SK-N-SH (cell line): ENCODE results near the gene CRLF1. TPM values are rescaled to one million over a fixed set of nuclear protein-coding genes. Genes with fewer than 3 reads are reported as not detected.

Experiments
- CTCF ChIA-PET: fragments of 300-600, 350-600 bp; formaldehyde crosslinking; extraction: SDS; loops from one replicate; lab custom pipeline; 2021; lab: Yijun Ruan, JAX
- POLR2A ChIA-PET: fragments of 350-600 bp; sonication (Branson Sonifier 250); formaldehyde crosslinking; extraction: SDS; loops from one replicate; lab custom pipeline; 2020; ENCODE audit warnings: antibody characterized with exemption, inconsistent platforms; lab: Yijun Ruan, JAX
- DNase-seq: peaks from one replicate; pipeline ENCODE4 v3.0.0; 2012
- H2AFZ ChIP-seq: fragments of 200-600 bp; sonication (generic); 2 replicates; pipeline ENCODE4 v1.8.1; 2016; ENCODE audit warnings: antibody characterized with exemption, mild to moderate bottlenecking, low read depth
- H3F3A ChIP-seq: fragments of 200-600 bp; sonication (generic); replicated peaks from 2 replicates; pipeline ENCODE3; 2016; ENCODE audit warnings: antibody characterized with exemption, mild to moderate bottlenecking; ENCODE audit not compliant: insufficient read depth
- H3K27ac ChIP-seq, 2 experiments: fragments of 200-500 bp in 1 of 2; fragments of 200-600 bp in 1 of 2; sonication (Bioruptor generic) in 1 of 2; sonication (generic), shearing (Covaris generic) in 1 of 2; 2 replicates each; pipeline versions ENCODE4 v1.5.1 to v1.6.1; 2014 to 2016; ENCODE audit warnings: low read depth in 2 of 2, inconsistent platforms in 1 of 2, low read length in 1 of 2, mild to moderate bottlenecking in 1 of 2, mixed read lengths in 1 of 2
- H3K27me3 ChIP-seq: fragments of 200-600 bp; sonication (generic), shearing (Covaris generic); 2 replicates; pipeline ENCODE4 v1.6.1; 2016; ENCODE audit warnings: mixed run types; ENCODE audit not compliant: insufficient read depth
- H3K36me3 ChIP-seq, 2 experiments: fragments of 200-500 bp in 1 of 2; fragments of 200-600 bp in 1 of 2; sonication (Bioruptor generic) in 1 of 2; sonication (generic) in 1 of 2; replicated peaks in 1 of 2; 2 replicates each; pipeline versions ENCODE3 to v1.5.1; 2014 to 2016; ENCODE audit warnings: low read length in 1 of 2, mild to moderate bottlenecking in 1 of 2; ENCODE audit not compliant: insufficient read depth in 2 of 2, control insufficient read depth in 1 of 2
- H3K4me1 ChIP-seq, 2 experiments: fragments of 200-500 bp in 1 of 2; fragments of 200-600 bp in 1 of 2; sonication (Bioruptor generic) in 1 of 2; sonication (generic), shearing (Covaris generic) in 1 of 2; 2 replicates each; pipeline versions ENCODE4 v1.5.1 to v1.6.1; 2014 to 2016; ENCODE audit warnings: low read depth in 1 of 2, low read length in 1 of 2, mixed run types in 1 of 2; ENCODE audit not compliant: insufficient read depth in 2 of 2, control insufficient read depth in 1 of 2
- H3K4me2 ChIP-seq: fragments of 200-600 bp; sonication (generic), shearing (Covaris generic); 2 replicates; pipeline ENCODE4 v1.6.1; 2017; ENCODE audit warnings: mixed run types
- H3K4me3 ChIP-seq, 2 experiments: fragments of 200-500 bp in 1 of 2; fragments of 200-600 bp in 1 of 2; sonication (Bioruptor generic) in 1 of 2; sonication (generic), shearing (Covaris generic) in 1 of 2; 2 replicates each; pipeline versions ENCODE4 v1.5.1 to v1.8.1; 2014 to 2016; ENCODE audit warnings: low read depth in 2 of 2, inconsistent platforms in 1 of 2, low read length in 1 of 2, mild to moderate bottlenecking in 1 of 2, mixed read lengths in 1 of 2, moderate library complexity in 1 of 2
- H3K79me2 ChIP-seq: fragments of 200-600 bp; sonication (generic); 2 replicates; pipeline ENCODE4 v1.8.1; 2017; ENCODE audit warnings: mild to moderate bottlenecking; ENCODE audit not compliant: insufficient read depth
- H3K9ac ChIP-seq: fragments of 200-600 bp; sonication (generic); 2 replicates; pipeline ENCODE4 v1.6.1; 2017; ENCODE audit warnings: mixed run types
- H3K9me2 ChIP-seq: fragments of 200-600 bp; sonication (generic); 2 replicates; pipeline ENCODE4 v1.6.1; 2017; ENCODE audit warnings: mixed run types
- H3K9me3 ChIP-seq: fragments of 200-600 bp; sonication (generic); 2 replicates; pipeline ENCODE4 v1.6.1; 2017; ENCODE audit warnings: mixed run types, mild to moderate bottlenecking, moderate library complexity
- H4K20me1 ChIP-seq: fragments of 200-600 bp; sonication (generic); 2 replicates; pipeline ENCODE4 v1.6.1; 2017; ENCODE audit warnings: mild to moderate bottlenecking, mixed run types; ENCODE audit not compliant: insufficient read depth
- EP300 ChIP-seq, 2 experiments: IDR thresholded peaks; 2 replicates each; pipeline versions ENCODE4 v1.4.0 to v1.6.1; 2012; ENCODE audit warnings: borderline replicate concordance in 1 of 2, low read depth in 1 of 2, low read length in 1 of 2
- FOSL2 ChIP-seq: IDR thresholded peaks from 2 replicates; pipeline ENCODE4 v1.4.0; 2012; ENCODE audit warnings: low read depth, mild to moderate bottlenecking, moderate library complexity, borderline replicate concordance
- FOXM1 ChIP-seq: IDR thresholded peaks from 2 replicates; pipeline ENCODE4 v1.4.0; 2012; ENCODE audit warnings: low read depth, mild to moderate bottlenecking
- GABPA ChIP-seq: IDR thresholded peaks from 2 replicates; pipeline ENCODE4 v1.4.0; 2012; ENCODE audit warnings: low read depth, mild to moderate bottlenecking
- NFIC ChIP-seq: IDR thresholded peaks from 2 replicates; pipeline ENCODE4 v1.4.0; 2012; ENCODE audit warnings: borderline replicate concordance
- NRF1 ChIP-seq: IDR thresholded peaks from 2 replicates; pipeline ENCODE4 v1.6.1; 2012; ENCODE audit warnings: low read depth, mild to moderate bottlenecking, low read length
- RAD21 ChIP-seq: IDR thresholded peaks from 2 replicates; pipeline ENCODE4 v1.6.1; 2012; ENCODE audit warnings: mild to moderate bottlenecking, low read length
- RXRA ChIP-seq: IDR thresholded peaks from 2 replicates; pipeline ENCODE4 v1.4.0; 2012; ENCODE audit warnings: low read depth, mild to moderate bottlenecking, borderline replicate concordance
- TCF12 ChIP-seq: IDR thresholded peaks from 2 replicates; pipeline ENCODE4 v1.4.0; 2012
- YY1 ChIP-seq: IDR thresholded peaks from 2 replicates; pipeline ENCODE4 v1.4.0; 2012; ENCODE audit warnings: low read depth, mild to moderate bottlenecking
- WGBS: methylation state at CpG from one replicate; pipeline ENCODE4 v1.1.6; 2017; ENCODE audit warnings: low lambda C conversion rate; 5-methylcytosine and 5-hydroxymethylcytosine counted together
- polyA plus RNA-seq, 3 experiments: library from polyadenylated mRNA; depleted of rRNA; stranded (reverse); fragments of >200 nt; gene quantifications; 2 replicates each; pipeline ENCODE4 v1.2.3, GENCODE V29; 2012
- TF ChIP-seq, protein P1 (sequence below): fragments of 150-350 bp; IDR thresholded peaks from 2 replicates; pipeline ENCODE4 v1.6.1; 2017; ENCODE audit warnings: antibody characterized with exemption, low read length, low read depth, borderline replicate concordance
- TF ChIP-seq, protein P2 (sequence below): fragments of 150-350 bp; IDR thresholded peaks from 2 replicates; pipeline ENCODE4 v1.6.1; 2016; ENCODE audit warnings: mild to moderate bottlenecking, low read depth, low read length
- TF ChIP-seq, protein P3 (sequence below): IDR thresholded peaks from 2 replicates; pipeline ENCODE4 v1.4.0; 2012; ENCODE audit warnings: low read depth, borderline replicate concordance
- TF ChIP-seq, protein P4 (sequence below): IDR thresholded peaks from 2 replicates; pipeline ENCODE4 v1.4.0; 2012; ENCODE audit warnings: low read depth, borderline replicate concordance
- TF ChIP-seq, protein P5 (sequence below): IDR thresholded peaks from 2 replicates; pipeline ENCODE4 v1.6.1; 2012; ENCODE audit warnings: mild to moderate bottlenecking, low read depth, low read length, moderate library complexity

CRLF1 gene
- polyA plus RNA-seq, 1 of the 3 experiments (the other 2 are of a cell fraction): 0.71 TPM

DNA sequence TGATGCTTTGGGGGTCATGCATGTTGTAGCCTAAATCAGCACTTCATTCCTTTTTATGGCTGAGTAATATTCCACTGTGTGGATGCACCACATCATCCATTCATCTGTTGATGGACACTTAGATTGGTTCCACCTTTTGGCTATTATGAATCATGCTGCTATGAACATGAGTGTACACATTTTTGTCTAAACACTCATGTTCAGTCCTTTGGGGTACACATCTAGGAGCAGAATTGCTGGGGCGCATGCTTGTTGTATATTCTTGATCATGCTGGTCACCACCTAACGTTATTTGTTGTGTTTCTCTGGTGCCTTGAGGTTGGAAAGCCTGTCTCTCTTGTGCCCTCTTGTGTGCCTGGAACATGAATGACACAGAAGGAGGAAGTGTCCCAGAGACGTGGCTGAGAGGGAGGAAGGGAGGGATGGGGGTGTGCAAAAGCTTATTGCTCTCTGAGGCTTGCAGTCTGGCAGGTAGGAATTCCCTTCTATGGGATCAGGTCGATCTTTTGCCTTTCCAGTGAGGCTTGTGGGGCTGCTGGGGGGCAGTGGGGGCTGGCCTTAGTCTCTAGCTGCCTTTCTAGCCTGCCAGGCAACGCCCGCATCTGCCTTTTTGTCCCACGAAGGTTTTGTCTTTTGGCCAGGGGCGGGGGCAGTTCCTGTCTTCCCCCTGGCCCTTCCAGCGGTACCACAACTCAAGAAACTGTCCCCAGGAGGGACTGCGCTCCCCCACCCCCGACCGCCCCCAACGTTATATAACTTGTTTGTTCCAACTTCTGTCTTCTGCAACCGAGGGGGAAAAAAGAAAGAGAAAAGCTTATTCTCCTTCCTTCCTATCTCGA, 37.8 kb upstream of the CRLF1 start (continued):
- TF ChIP-seq, protein P1, sequence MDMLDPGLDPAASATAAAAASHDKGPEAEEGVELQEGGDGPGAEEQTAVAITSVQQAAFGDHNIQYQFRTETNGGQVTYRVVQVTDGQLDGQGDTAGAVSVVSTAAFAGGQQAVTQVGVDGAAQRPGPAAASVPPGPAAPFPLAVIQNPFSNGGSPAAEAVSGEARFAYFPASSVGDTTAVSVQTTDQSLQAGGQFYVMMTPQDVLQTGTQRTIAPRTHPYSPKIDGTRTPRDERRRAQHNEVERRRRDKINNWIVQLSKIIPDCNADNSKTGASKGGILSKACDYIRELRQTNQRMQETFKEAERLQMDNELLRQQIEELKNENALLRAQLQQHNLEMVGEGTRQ: no peak
- no peak for TF ChIP-seq NFIC

DNA sequence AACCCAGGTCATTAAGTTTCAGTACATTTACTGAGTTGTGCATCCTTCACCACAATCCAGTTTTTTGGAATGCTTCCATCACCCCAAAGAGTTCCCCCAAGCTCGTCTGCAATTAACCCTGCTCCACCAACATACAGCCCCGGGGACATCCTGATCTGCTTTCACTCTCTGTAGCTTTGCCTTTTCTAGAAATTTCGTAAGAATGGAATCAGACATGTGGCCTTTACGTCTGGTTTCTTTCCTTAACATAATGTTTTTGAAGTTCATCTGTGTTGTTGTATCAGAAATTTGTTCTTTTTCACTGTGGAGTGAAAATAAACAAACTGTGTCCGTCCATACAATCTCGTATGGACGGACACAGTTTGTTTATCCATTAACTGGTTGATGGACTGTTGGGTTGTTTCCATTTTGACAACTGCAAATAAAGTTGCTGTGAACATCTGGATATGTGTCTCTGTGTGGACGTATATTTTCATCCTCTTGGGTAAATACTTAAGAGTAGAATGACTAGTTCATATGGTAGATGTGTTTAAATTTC, 33.2 kb upstream of the CRLF1 start:
- CTCF ChIA-PET: interaction anchor here (1.0 to 1.8 kb wide), 2 partner anchors 17 to 226 kb away, joined by 3 to 5 read pairs; no protein-coding TSS in a partner anchor
- Histone ChIP-seq H3K36me3 (no peaks in the 10 kb centered on the region), H4K20me1 (no peaks in the 10 kb centered on the region), H3K4me2 (no peak overlapping the region), H3K4me1 (peaks cover 0 to 15% of the 10 kb centered on the region in 2 experiments; a peak in 2 of 4 replicates), H2AFZ (no peak overlapping the region), H3F3A (peaks cover 4% of the 10 kb centered on the region), H3K27ac (no peak overlapping the region), H3K9me3 (no peaks in the 10 kb centered on the region), H3K4me3 (no peak overlapping the region), H3K9me2 (no peaks in the 10 kb centered on the region), H3K27me3 (no peaks in the 10 kb centered on the region), H3K79me2 (peaks cover 55% of the 10 kb centered on the region), H3K9ac (no peak overlapping the region)
- TF ChIP-seq FOSL2: no peak
- no peak for TF ChIP-seq YY1
- TF ChIP-seq, protein P2, sequence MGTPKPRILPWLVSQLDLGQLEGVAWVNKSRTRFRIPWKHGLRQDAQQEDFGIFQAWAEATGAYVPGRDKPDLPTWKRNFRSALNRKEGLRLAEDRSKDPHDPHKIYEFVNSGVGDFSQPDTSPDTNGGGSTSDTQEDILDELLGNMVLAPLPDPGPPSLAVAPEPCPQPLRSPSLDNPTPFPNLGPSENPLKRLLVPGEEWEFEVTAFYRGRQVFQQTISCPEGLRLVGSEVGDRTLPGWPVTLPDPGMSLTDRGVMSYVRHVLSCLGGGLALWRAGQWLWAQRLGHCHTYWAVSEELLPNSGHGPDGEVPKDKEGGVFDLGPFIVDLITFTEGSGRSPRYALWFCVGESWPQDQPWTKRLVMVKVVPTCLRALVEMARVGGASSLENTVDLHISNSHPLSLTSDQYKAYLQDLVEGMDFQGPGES: no peak
- no peak for TF ChIP-seq RAD21
- TF ChIP-seq FOXM1: no peak
- no peak for TF ChIP-seq RXRA
- TF ChIP-seq NFIC: no peak
- TF ChIP-seq, protein P3, sequence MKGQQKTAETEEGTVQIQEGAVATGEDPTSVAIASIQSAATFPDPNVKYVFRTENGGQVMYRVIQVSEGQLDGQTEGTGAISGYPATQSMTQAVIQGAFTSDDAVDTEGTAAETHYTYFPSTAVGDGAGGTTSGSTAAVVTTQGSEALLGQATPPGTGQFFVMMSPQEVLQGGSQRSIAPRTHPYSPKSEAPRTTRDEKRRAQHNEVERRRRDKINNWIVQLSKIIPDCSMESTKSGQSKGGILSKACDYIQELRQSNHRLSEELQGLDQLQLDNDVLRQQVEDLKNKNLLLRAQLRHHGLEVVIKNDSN: no peak
- TF ChIP-seq TCF12: no peak
- TF ChIP-seq, protein P4, sequence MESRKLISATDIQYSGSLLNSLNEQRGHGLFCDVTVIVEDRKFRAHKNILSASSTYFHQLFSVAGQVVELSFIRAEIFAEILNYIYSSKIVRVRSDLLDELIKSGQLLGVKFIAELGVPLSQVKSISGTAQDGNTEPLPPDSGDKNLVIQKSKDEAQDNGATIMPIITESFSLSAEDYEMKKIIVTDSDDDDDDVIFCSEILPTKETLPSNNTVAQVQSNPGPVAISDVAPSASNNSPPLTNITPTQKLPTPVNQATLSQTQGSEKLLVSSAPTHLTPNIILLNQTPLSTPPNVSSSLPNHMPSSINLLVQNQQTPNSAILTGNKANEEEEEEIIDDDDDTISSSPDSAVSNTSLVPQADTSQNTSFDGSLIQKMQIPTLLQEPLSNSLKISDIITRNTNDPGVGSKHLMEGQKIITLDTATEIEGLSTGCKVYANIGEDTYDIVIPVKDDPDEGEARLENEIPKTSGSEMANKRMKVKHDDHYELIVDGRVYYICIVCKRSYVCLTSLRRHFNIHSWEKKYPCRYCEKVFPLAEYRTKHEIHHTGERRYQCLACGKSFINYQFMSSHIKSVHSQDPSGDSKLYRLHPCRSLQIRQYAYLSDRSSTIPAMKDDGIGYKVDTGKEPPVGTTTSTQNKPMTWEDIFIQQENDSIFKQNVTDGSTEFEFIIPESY: no peak
- TF ChIP-seq EP300 (IDR thresholded peaks at IDR 0.05; ENCODE audit: borderline replicate concordance in 1 of 2, low read depth in 1 of 2, low read length in 1 of 2): no peak
- TF ChIP-seq, protein P5, sequence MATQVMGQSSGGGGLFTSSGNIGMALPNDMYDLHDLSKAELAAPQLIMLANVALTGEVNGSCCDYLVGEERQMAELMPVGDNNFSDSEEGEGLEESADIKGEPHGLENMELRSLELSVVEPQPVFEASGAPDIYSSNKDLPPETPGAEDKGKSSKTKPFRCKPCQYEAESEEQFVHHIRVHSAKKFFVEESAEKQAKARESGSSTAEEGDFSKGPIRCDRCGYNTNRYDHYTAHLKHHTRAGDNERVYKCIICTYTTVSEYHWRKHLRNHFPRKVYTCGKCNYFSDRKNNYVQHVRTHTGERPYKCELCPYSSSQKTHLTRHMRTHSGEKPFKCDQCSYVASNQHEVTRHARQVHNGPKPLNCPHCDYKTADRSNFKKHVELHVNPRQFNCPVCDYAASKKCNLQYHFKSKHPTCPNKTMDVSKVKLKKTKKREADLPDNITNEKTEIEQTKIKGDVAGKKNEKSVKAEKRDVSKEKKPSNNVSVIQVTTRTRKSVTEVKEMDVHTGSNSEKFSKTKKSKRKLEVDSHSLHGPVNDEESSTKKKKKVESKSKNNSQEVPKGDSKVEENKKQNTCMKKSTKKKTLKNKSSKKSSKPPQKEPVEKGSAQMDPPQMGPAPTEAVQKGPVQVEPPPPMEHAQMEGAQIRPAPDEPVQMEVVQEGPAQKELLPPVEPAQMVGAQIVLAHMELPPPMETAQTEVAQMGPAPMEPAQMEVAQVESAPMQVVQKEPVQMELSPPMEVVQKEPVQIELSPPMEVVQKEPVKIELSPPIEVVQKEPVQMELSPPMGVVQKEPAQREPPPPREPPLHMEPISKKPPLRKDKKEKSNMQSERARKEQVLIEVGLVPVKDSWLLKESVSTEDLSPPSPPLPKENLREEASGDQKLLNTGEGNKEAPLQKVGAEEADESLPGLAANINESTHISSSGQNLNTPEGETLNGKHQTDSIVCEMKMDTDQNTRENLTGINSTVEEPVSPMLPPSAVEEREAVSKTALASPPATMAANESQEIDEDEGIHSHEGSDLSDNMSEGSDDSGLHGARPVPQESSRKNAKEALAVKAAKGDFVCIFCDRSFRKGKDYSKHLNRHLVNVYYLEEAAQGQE: no peak
- TF ChIP-seq NRF1: no peak
- TF ChIP-seq GABPA: no peak
- 91% methylated on average over 8 of the region's 8 CpGs for WGBS
- no peak for DNase-seq
- POLR2A ChIA-PET: no interaction called here
